AG09309 (cell line): Measurements from ENCODE around the gene XXYLT1.

ENCODE experiments used
- DNase-seq: peaks from one replicate; pipeline ENCODE4 v3.0.0-alpha.2; 2010; ENCODE audit warnings: low read depth
- H3K4me3 ChIP-seq: 2 replicates; pipeline ENCODE4 v1.5.1; 2011; ENCODE audit warnings: mild to moderate bottlenecking, low read depth, low read length, moderate library complexity; ENCODE audit not compliant: control insufficient read depth
- CTCF ChIP-seq: IDR thresholded peaks from 2 replicates; pipeline ENCODE4 v1.5.1; 2011; ENCODE audit warnings: mild to moderate bottlenecking, low read depth, low read length, inconsistent platforms; ENCODE audit not compliant: insufficient read depth, control insufficient read depth; ENCODE audit errors: missing control alignments

Gene XXYLT1

GRCh38 chr3:195267096-195267495, 3.9 kb downstream of the XXYLT1 start:
- DNase-seq, result no peak
- no peak overlapping the region for H3K4me3 ChIP-seq
- TF ChIP-seq CTCF, result no peak

GRCh38 chr3:195266428-195266827, 4.5 kb downstream of the XXYLT1 start:
- TF ChIP-seq CTCF, result no peak
- no peak for DNase-seq
- no peak overlapping the region for H3K4me3 ChIP-seq

GRCh38 chr3:195265363-195265976, 5.5 kb downstream of the XXYLT1 start:
- no peak overlapping the region for H3K4me3 ChIP-seq
- DNase-seq, result no peak
- no peak for TF ChIP-seq CTCF

- H3K4me3 ChIP-seq, result no peak overlapping the region
- TF ChIP-seq CTCF, result no peak
- no peak for DNase-seq
Measured at GRCh38 chr3:195263925-195264600, 6.9 kb downstream of the XXYLT1 start.

- no peak overlapping the region for H3K4me3 ChIP-seq
- DNase-seq, result no peak
- no peak for TF ChIP-seq CTCF
Measured at GRCh38 chr3:195263193-195263924, 7.6 kb downstream of the XXYLT1 start.

- H3K4me3 ChIP-seq, result no peak overlapping the region
- no peak for DNase-seq
- no peak for TF ChIP-seq CTCF
Measured at GRCh38 chr3:195261925-195262324, 9.0 kb downstream of the XXYLT1 start.
